GM18526 (cell line): ENCODE data around the gene GOLGA6L6.
"Not testable (repeated sequence)": the region's sequence is repeated elsewhere in the genome, so short reads cannot be mapped to it uniquely, and the experiment has no call there.

Source experiments
- POLR2A ChIP-seq: IDR thresholded peaks from 3 replicates; pipeline ENCODE4 v1.6.1; 2011; ENCODE audit not compliant: insufficient read length; ENCODE audit errors: extremely low read depth

The GOLGA6L6 gene, protein sequence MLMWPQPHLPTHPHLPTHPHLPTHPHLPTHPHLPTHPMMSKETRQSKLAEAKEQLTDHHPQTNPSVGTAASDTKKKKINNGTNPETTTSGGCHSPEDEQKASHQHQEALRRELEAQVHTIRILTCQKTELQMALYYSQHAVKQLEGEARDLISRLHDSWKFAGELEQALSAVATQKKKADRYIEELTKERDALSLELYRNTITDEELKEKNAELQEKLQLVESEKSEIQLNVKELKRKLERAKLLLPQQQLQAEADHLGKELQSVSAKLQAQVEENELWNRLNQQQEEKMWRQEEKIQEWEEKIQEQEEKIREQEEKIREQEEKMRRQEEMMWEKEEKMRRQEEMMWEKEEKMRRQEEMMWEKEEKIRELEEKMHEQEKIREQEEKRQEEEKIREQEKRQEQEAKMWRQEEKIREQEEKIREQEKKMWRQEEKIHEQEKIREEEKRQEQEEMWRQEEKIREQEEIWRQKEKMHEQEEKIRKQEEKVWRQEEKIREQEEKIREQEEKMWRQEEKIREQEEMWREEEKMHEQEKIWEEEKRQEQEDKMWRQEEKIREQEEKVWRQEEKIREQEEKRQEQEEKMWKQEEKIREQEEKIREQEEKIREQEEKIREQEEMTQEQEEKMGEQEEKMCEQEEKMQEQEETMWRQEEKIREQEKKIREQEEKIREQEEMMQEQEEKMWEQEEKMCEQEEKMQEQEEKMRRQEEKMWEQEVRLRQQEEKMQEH

GRCh38 chr15:20541700-20542099 is at the start of gene GOLGA6L6:
TSS of gene GOLGA6L6 (minus strand) at chr15:20541800. CDS start at chr15:20541709, 91 bp downstream.
- not testable (repeated sequence) for TF ChIP-seq POLR2A
